IMR-90 (cell line): ENCODE measurements around the gene LRRC3B. TPM values are rescaled to one million over a fixed set of nuclear protein-coding genes. Genes with fewer than 3 reads are reported as not detected.

Source experiments
- ATAC-seq: fragments of 200-7000 bp; cut with Tn5 transposase; 2 replicates; pipeline ENCODE4 v1.9.1; 2020; ENCODE audit warnings: low read depth, mild to moderate bottlenecking, moderate library complexity
- BruUV-seq: library from RNA; stranded (reverse); fragments of 400-500 nt; replicated peaks from 2 replicates; lab custom pipeline; 2021; lab: Mats Ljungman, UMichigan
- CTCF ChIA-PET: fragments of 300-600 bp; formaldehyde crosslinking; extraction: SDS; loops from one replicate; lab custom pipeline; 2021; ENCODE audit warnings: antibody characterized with exemption; lab: Yijun Ruan, JAX
- POLR2A ChIA-PET: fragments of 300-600 bp; sonication (Branson Sonifier 250); formaldehyde crosslinking; loops from one replicate; lab custom pipeline; 2022; ENCODE audit warnings: antibody characterized with exemption; ENCODE audit not compliant: unreplicated experiment; lab: Charles Lee
- DNase-seq: peaks from one replicate; pipeline ENCODE4 v3.0.0; 2013
- H2AFZ ChIP-seq: replicated peaks from 2 replicates; pipeline ENCODE3; 2013; ENCODE audit warnings: low read length, mild to moderate bottlenecking; ENCODE audit not compliant: poor library complexity
- H2AK5ac ChIP-seq: 2 replicates; pipeline ENCODE4 v1.6.1; 2013; ENCODE audit warnings: low read depth, low read length, inconsistent platforms
- H2AK9ac ChIP-seq: replicated peaks from 2 replicates; pipeline ENCODE3; 2013; ENCODE audit warnings: mild to moderate bottlenecking, low read depth, low read length, moderate library complexity; ENCODE audit not compliant: poor library complexity
- H2BK120ac ChIP-seq: 2 replicates; pipeline ENCODE4 v1.6.1; 2013; ENCODE audit warnings: low read depth, low read length, inconsistent platforms
- H2BK15ac ChIP-seq: 3 replicates; pipeline ENCODE4 v1.6.1; 2013; ENCODE audit warnings: low read depth, low read length, inconsistent platforms
- H2BK20ac ChIP-seq: 2 replicates; pipeline ENCODE4 v1.6.1; 2013; ENCODE audit warnings: low read depth, mild to moderate bottlenecking, inconsistent platforms, low read length, moderate library complexity
- H2BK5ac ChIP-seq: 2 replicates; pipeline ENCODE4 v1.6.1; 2013; ENCODE audit warnings: mild to moderate bottlenecking, low read depth, low read length, inconsistent platforms; ENCODE audit not compliant: poor library complexity, severe bottlenecking
- H3K14ac ChIP-seq: replicated peaks from 2 replicates; pipeline ENCODE4 v1.6.1; 2013; ENCODE audit warnings: low read depth, low read length, inconsistent platforms
- H3K18ac ChIP-seq: 2 replicates; pipeline ENCODE4 v1.6.1; 2013; ENCODE audit warnings: low read depth, low read length, control low read depth
- H3K23ac ChIP-seq: 2 replicates; pipeline ENCODE4 v1.6.1; 2013; ENCODE audit warnings: low read depth, low read length, inconsistent platforms
- H3K27ac ChIP-seq: 2 replicates; pipeline ENCODE4 v1.5.1; 2013; ENCODE audit warnings: mild to moderate bottlenecking, control low read depth, low read length; ENCODE audit not compliant: insufficient read depth
- H3K27me3 ChIP-seq: 2 replicates; pipeline ENCODE4 v1.6.1; 2013; ENCODE audit warnings: low read length; ENCODE audit not compliant: control insufficient read depth, insufficient read depth
- H3K36me3 ChIP-seq: 2 replicates; pipeline ENCODE4 v1.6.1; 2013; ENCODE audit warnings: low read length, mixed read lengths; ENCODE audit not compliant: control insufficient read depth, insufficient read depth
- H3K4ac ChIP-seq: 2 replicates; pipeline ENCODE4 v1.6.1; 2013; ENCODE audit warnings: low read depth, low read length, inconsistent platforms
- H3K4me1 ChIP-seq: 2 replicates; pipeline ENCODE4 v1.6.1; 2013; ENCODE audit warnings: low read length, mixed read lengths; ENCODE audit not compliant: control insufficient read depth, insufficient read depth
- H3K4me2 ChIP-seq: 2 replicates; pipeline ENCODE4 v1.6.1; 2013; ENCODE audit warnings: low read depth, mild to moderate bottlenecking, control low read depth, low read length, moderate library complexity
- H3K4me3 ChIP-seq: 2 replicates; pipeline ENCODE4 v1.5.1; 2013; ENCODE audit warnings: low read depth, mild to moderate bottlenecking, control low read depth, low read length, moderate library complexity; ENCODE audit not compliant: insufficient read depth
- H3K56ac ChIP-seq: 2 replicates; pipeline ENCODE4 v1.6.1; 2013; ENCODE audit warnings: low read length, inconsistent platforms; ENCODE audit not compliant: insufficient read depth; ENCODE audit errors: extremely low read depth
- H3K79me1 ChIP-seq, 2 experiments: 2 replicates each; pipeline ENCODE4 v1.6.1; 2013; ENCODE audit warnings: low read length in 2 of 2, inconsistent platforms in 1 of 2, low read depth in 1 of 2
- H3K9ac ChIP-seq: 2 replicates; pipeline ENCODE4 v1.6.1; 2013; ENCODE audit warnings: low read depth, low read length, control low read depth
- H3K9me1 ChIP-seq: 2 replicates; pipeline ENCODE4 v1.6.1; 2013; ENCODE audit warnings: low read length, inconsistent platforms; ENCODE audit not compliant: insufficient read depth
- H3K9me3 ChIP-seq: 2 replicates; pipeline ENCODE4 v1.6.1; 2013; ENCODE audit warnings: low read length; ENCODE audit not compliant: control insufficient read depth, insufficient read depth
- H4K20me1 ChIP-seq: 2 replicates; pipeline ENCODE4 v1.6.1; 2013; ENCODE audit warnings: low read length, inconsistent platforms; ENCODE audit not compliant: insufficient read depth
- H4K5ac ChIP-seq: 2 replicates; pipeline ENCODE4 v1.6.1; 2013; ENCODE audit warnings: mild to moderate bottlenecking, low read depth, low read length, control low read depth
- H4K8ac ChIP-seq, 2 experiments: 2 replicates each; pipeline ENCODE4 v1.6.1; 2013; ENCODE audit warnings: low read depth in 2 of 2, low read length in 2 of 2, control low read depth in 1 of 2, inconsistent platforms in 1 of 2
- H4K91ac ChIP-seq: 2 replicates; pipeline ENCODE4 v1.6.1; 2013; ENCODE audit warnings: low read depth, low read length, inconsistent platforms; ENCODE audit not compliant: insufficient read depth
- CTCF ChIP-seq: conservative IDR thresholded peaks from 2 replicates; pipeline ENCODE4 v1.5.1; 2012; ENCODE audit warnings: mild to moderate bottlenecking, low read depth, low read length, improper control_type of control experiment
- ELK1 ChIP-seq: fragments of 150-350 bp; IDR thresholded peaks from 2 replicates; pipeline ENCODE4 v1.6.1; 2016; ENCODE audit warnings: low read depth, mild to moderate bottlenecking, low read length, moderate library complexity, borderline replicate concordance
- FOS ChIP-seq: fragments of 150-350 bp; IDR thresholded peaks from 2 replicates; pipeline ENCODE4 v1.6.1; 2016; ENCODE audit warnings: low read depth, low read length
- MAFK ChIP-seq: IDR thresholded peaks from 2 replicates; pipeline ENCODE4 v1.6.1; 2012; ENCODE audit warnings: low read depth, low read length, improper control_type of control experiment
- MXI1 ChIP-seq: IDR thresholded peaks from 2 replicates; pipeline ENCODE4 v1.6.1; 2012; ENCODE audit warnings: low read depth, mild to moderate bottlenecking, low read length, moderate library complexity, borderline replicate concordance
- RAD21 ChIP-seq: IDR thresholded peaks from 2 replicates; pipeline ENCODE4 v1.6.1; 2012; ENCODE audit warnings: low read length, improper control_type of control experiment
- RFX5 ChIP-seq: IDR thresholded peaks from 2 replicates; pipeline ENCODE4 v1.8.0; 2012; ENCODE audit warnings: low read depth, mild to moderate bottlenecking, low read length, moderate library complexity
- SMC3 ChIP-seq: fragments of 150-350 bp; IDR thresholded peaks from 2 replicates; pipeline ENCODE4 v1.6.1; 2016; ENCODE audit warnings: low read depth, mild to moderate bottlenecking, antibody characterized with exemption, low read length, moderate library complexity
- WGBS, 2 experiments: methylation state at CpG; one replicate each; pipeline versions ENCODE4 v1.1.5 to v1.1.7; 2013; ENCODE audit warnings: missing lambda C conversion rate in 2 of 2; ENCODE audit not compliant: insufficient read length in 1 of 2; ENCODE audit errors: extremely low coverage in 2 of 2; 5-methylcytosine and 5-hydroxymethylcytosine counted together
- dilution Hi-C: fragments of 300-500 bp; cut with HindIII; formaldehyde crosslinking; loops from one replicate; pipeline ENCODE4 v1.14.3; 2018; ENCODE audit warnings: low sequenced_read_pairs; ENCODE audit not compliant: unreplicated experiment
- in situ Hi-C: fragments of 300-500 bp; cut with MboI; formaldehyde crosslinking; loops from 3 replicates; pipeline ENCODE4 v1.14.3; 2019; ENCODE audit warnings: low sequenced_read_pairs, inconsistent platforms, mixed read lengths
- intact Hi-C: fragments of 100-400 bp; cut with micrococcal nuclease; formaldehyde crosslinking; loops from 2 replicates; pipeline ENCODE4 v1.10.0; 2022
- polyA plus RNA-seq, 3 experiments: library from polyadenylated mRNA; depleted of rRNA; stranded (reverse); fragments of >200 nt; gene quantifications; 2 replicates each; pipeline ENCODE4 v1.2.3, GENCODE V29; 2012; ENCODE audit warnings: low replicate concordance in 1 of 3
- total RNA-seq: library from RNA; depleted of rRNA; stranded (reverse); fragments of >200 nt; gene quantifications from 2 replicates; pipeline ENCODE4 v1.2.3, GENCODE V29; 2012

LRRC3B gene
- total and polyA plus RNA-seq, 2 of the 4 experiments (the other 2 are of a cell fraction): not detected

GRCh38 chr3:26625187-26625586 lies 2.6 kb downstream of the LRRC3B start:
- Histone ChIP-seq H4K20me1 (no peaks in the 10 kb centered on the region), H2AFZ (no peak overlapping the region), H3K14ac (no peak overlapping the region), H2BK15ac (no peak overlapping the region), H4K91ac (no peak overlapping the region), H3K23ac (no peak overlapping the region), H3K9me1 (no peaks in the 10 kb centered on the region), H4K5ac (no peak overlapping the region), H3K18ac (no peak overlapping the region), H3K4me1 (no peaks in the 10 kb centered on the region), H2BK20ac (no peak overlapping the region), H3K27me3 (no peaks in the 10 kb centered on the region), H3K4ac (no peak overlapping the region), H3K36me3 (no peaks in the 10 kb centered on the region), H3K56ac (no peak overlapping the region), H3K27ac (no peak overlapping the region), H2AK5ac (no peak overlapping the region), H3K4me2 (no peak overlapping the region), H3K9me3 (peaks cover 13% of the 10 kb centered on the region; the same call in 1 of the 2 replicates), H2AK9ac (no peak overlapping the region), H4K8ac (no peak overlapping the region), H2BK5ac (no peak overlapping the region), H3K9ac (no peak overlapping the region), H3K4me3 (no peak overlapping the region), H2BK120ac (no peak overlapping the region), H3K79me1 (no peaks in the 10 kb centered on the region)
- CTCF ChIA-PET: no interaction called here
- dilution Hi-C loops (no loop called here), intact Hi-C loops (no loop called here), in situ Hi-C loops (no loop called here)
- POLR2A ChIA-PET: no interaction called here
- TF ChIP-seq SMC3 (no peak), MXI1 (no peak), FOS (no peak), MAFK (no peak), RFX5 (no peak), CTCF (no peak), ELK1 (no peak), RAD21 (no peak)
- DNase-seq (no peak), ATAC-seq (no peak)
- BruUV-seq: no TSS peak
- no CpG with 5 or more reads among the region's 13 CpGs for WGBS, 2 experiments
